HEK293 (cell line): ENCODE data around the gene TNS1.

Experiments
- CTCF ChIA-PET: fragments of 350-600 bp; formaldehyde crosslinking; extraction: SDS; loops from one replicate; lab custom pipeline; 2021; ENCODE audit warnings: antibody characterized with exemption; lab: Yijun Ruan, JAX
- POLR2A ChIA-PET: fragments of 300-600 bp; formaldehyde crosslinking; extraction: SDS; loops from one replicate; lab custom pipeline; 2020; ENCODE audit warnings: antibody characterized with exemption, inconsistent platforms; lab: Yijun Ruan, JAX
- H3K27ac ChIP-seq: fragments of 200-500 bp; sonication (Bioruptor generic); 2 replicates; pipeline ENCODE4 v1.5.1; 2014; ENCODE audit warnings: low read depth, low read length, control low read depth, inconsistent platforms; ENCODE audit errors: extremely low read depth
- H3K36me3 ChIP-seq, 2 experiments: fragments of 200-500 bp in 1 of 2; sonication (Bioruptor generic) in 1 of 2; 1 replicate in 1 of 2; 2 replicates in 1 of 2; pipeline ENCODE4 v1.5.1; 2014 to 2017; ENCODE audit warnings: inconsistent platforms in 2 of 2, low read length in 2 of 2; ENCODE audit not compliant: control insufficient read depth in 2 of 2, insufficient read depth in 1 of 2
- H3K4me1 ChIP-seq: fragments of 200-500 bp; sonication (Bioruptor generic); 2 replicates; pipeline ENCODE4 v1.5.1; 2014; ENCODE audit warnings: mild to moderate bottlenecking, low read length, inconsistent platforms; ENCODE audit not compliant: control insufficient read depth, insufficient read depth
- H3K4me3 ChIP-seq: 2 replicates; pipeline ENCODE4 v1.5.1; 2011; ENCODE audit warnings: low read depth, mild to moderate bottlenecking, control low read depth, low read length, moderate library complexity
- H3K9me3 ChIP-seq: fragments of 200-500 bp; sonication (Bioruptor generic); 2 replicates; pipeline ENCODE4 v1.5.1; 2014; ENCODE audit warnings: low read depth, low read length, inconsistent platforms; ENCODE audit not compliant: control insufficient read depth, insufficient read depth
- CTCF ChIP-seq: fragments of 450-650 bp; formaldehyde crosslinking; IDR thresholded peaks from 2 replicates; pipeline ENCODE4 v1.5.1; 2016; ENCODE audit warnings: missing biosample characterization, missing genetic modification characterization
- PATZ1 ChIP-seq: fragments of 450-650 bp; formaldehyde crosslinking; IDR thresholded peaks from 2 replicates; pipeline ENCODE4 v1.5.1; 2016; ENCODE audit warnings: missing biosample characterization, missing genetic modification characterization
- PRDM6 ChIP-seq: fragments of 450-650 bp; formaldehyde crosslinking; IDR thresholded peaks from 2 replicates; pipeline ENCODE4 v1.5.1; 2017; ENCODE audit warnings: missing biosample characterization, missing genetic modification characterization
- ZNF133 ChIP-seq: fragments of 450-650 bp; formaldehyde crosslinking; IDR thresholded peaks from 2 replicates; pipeline ENCODE4 v1.5.1; 2016; ENCODE audit warnings: missing biosample characterization, missing genetic modification characterization
- ZNF174 ChIP-seq: fragments of 450-650 bp; formaldehyde crosslinking; IDR thresholded peaks from 2 replicates; pipeline ENCODE4 v1.5.0; 2017; ENCODE audit warnings: missing biosample characterization, mild to moderate bottlenecking, missing genetic modification characterization
- ZNF175 ChIP-seq: fragments of 450-650 bp; formaldehyde crosslinking; IDR thresholded peaks from 2 replicates; pipeline ENCODE4 v1.5.1; 2016; ENCODE audit warnings: missing biosample characterization, missing genetic modification characterization
- ZNF24 ChIP-seq: fragments of 450-650 bp; formaldehyde crosslinking; IDR thresholded peaks from 2 replicates; pipeline ENCODE4 v1.5.1; 2016; ENCODE audit warnings: missing biosample characterization, missing genetic modification characterization
- ZNF302 ChIP-seq: fragments of 450-650 bp; formaldehyde crosslinking; IDR thresholded peaks from 2 replicates; pipeline ENCODE4 v1.5.1; 2016; ENCODE audit warnings: missing biosample characterization, missing genetic modification characterization, low read depth
- ZNF311 ChIP-seq: fragments of 450-650 bp; formaldehyde crosslinking; IDR thresholded peaks from 2 replicates; pipeline ENCODE4 v1.5.1; 2017; ENCODE audit warnings: missing biosample characterization, missing genetic modification characterization, borderline replicate concordance
- ZNF510 ChIP-seq: fragments of 450-650 bp; formaldehyde crosslinking; IDR thresholded peaks from 2 replicates; pipeline ENCODE4 v1.5.1; 2018; ENCODE audit warnings: mild to moderate bottlenecking, missing genetic modification characterization, missing biosample characterization; ENCODE audit not compliant: insufficient replicate concordance
- ZNF571 ChIP-seq: fragments of 450-650 bp; formaldehyde crosslinking; IDR thresholded peaks from 2 replicates; pipeline ENCODE4 v1.5.0; 2017; ENCODE audit warnings: missing biosample characterization, missing genetic modification characterization
- ZNF639 ChIP-seq: fragments of 450-650 bp; formaldehyde crosslinking; IDR thresholded peaks from 2 replicates; pipeline ENCODE4 v1.5.1; 2016; ENCODE audit warnings: missing biosample characterization, missing genetic modification characterization
- ZNF645 ChIP-seq: fragments of 450-650 bp; formaldehyde crosslinking; IDR thresholded peaks from 2 replicates; pipeline ENCODE4; 2016; ENCODE audit warnings: missing biosample characterization, missing genetic modification characterization
- ZNF660 ChIP-seq: fragments of 450-650 bp; IDR thresholded peaks from 2 replicates; pipeline ENCODE4 v1.5.1; 2018; ENCODE audit warnings: missing biosample characterization, mild to moderate bottlenecking, missing genetic modification characterization
- ZNF670 ChIP-seq: fragments of 450-650 bp; formaldehyde crosslinking; IDR thresholded peaks from 2 replicates; pipeline ENCODE4 v1.5.1; 2016; ENCODE audit warnings: missing biosample characterization, missing genetic modification characterization, low read depth
- ZNF704 ChIP-seq: fragments of 450-650 bp; formaldehyde crosslinking; IDR thresholded peaks from 2 replicates; pipeline ENCODE4 v1.5.1; 2016; ENCODE audit warnings: missing biosample characterization, missing genetic modification characterization

TNS1 gene

GRCh38 chr2:217802266-217802665, 200.5 kb downstream of the TNS1 start (continued):
- no peak for TF ChIP-seq ZNF660 (tag by site-specific recombination)

GRCh38 chr2:217801711-217802110, 201.1 kb downstream of the TNS1 start:
- Histone ChIP-seq H3K36me3 (no peaks in the 10 kb centered on the region), H3K27ac (no peak overlapping the region), H3K4me1 (no peaks in the 10 kb centered on the region), H3K9me3 (no peaks in the 10 kb centered on the region), H3K4me3 (no peak overlapping the region)
- CTCF ChIA-PET: interaction anchor here (0.7 to 5.4 kb wide), 3 partner anchors 12 to 192 kb away, joined by 3 to 33 read pairs (median 6); no protein-coding TSS in a partner anchor
- TF ChIP-seq ZNF302 (tag by site-specific recombination) (no peak), ZNF24 (no peak)
- POLR2A ChIA-PET: no interaction called here

- Histone ChIP-seq H3K27ac (no peak overlapping the region), H3K36me3 (no peaks in the 10 kb centered on the region)
- CTCF ChIA-PET: interaction anchor here (0.7 to 5.4 kb wide), 3 partner anchors 9 to 193 kb away, joined by 3 to 33 read pairs (median 4); no protein-coding TSS in a partner anchor
- TF ChIP-seq ZNF175 (tag by site-specific recombination): no peak
- no peak for TF ChIP-seq ZNF645 (tag by site-specific recombination)
- TF ChIP-seq PRDM6: no peak
- no peak for TF ChIP-seq ZNF133 (tag by site-specific recombination)
- no peak for TF ChIP-seq CTCF (tag by site-specific recombination)
- no peak for TF ChIP-seq PATZ1
- no peak for TF ChIP-seq ZNF510 (tag by site-specific recombination)
- no peak for TF ChIP-seq ZNF639 (tag by site-specific recombination)
- no peak for TF ChIP-seq ZNF571
- TF ChIP-seq ZNF174: no peak
- no peak for TF ChIP-seq ZNF704 (tag by site-specific recombination)
- no peak for TF ChIP-seq ZNF311
- no peak for TF ChIP-seq ZNF670 (tag by site-specific recombination)
- TF ChIP-seq, all 188 proteins: peak for 0
- Histone ChIP-seq H3K4me1 (no peaks in the 10 kb centered on the region), H3K4me3 (no peak overlapping the region), H3K9me3 (no peaks in the 10 kb centered on the region)
- POLR2A ChIA-PET: no interaction called here
These were observed 201.7 kb downstream of the TNS1 start for GRCh38 chr2:217801115-217801531.
